ENCODE data around the gene CCDC188. TPM values are rescaled to one million over a fixed set of nuclear protein-coding genes. Genes with fewer than 3 reads are reported as not detected.
"Not testable (repeated sequence)": the region's sequence is repeated elsewhere in the genome, so short reads cannot be mapped to it uniquely, and the experiment has no call there.

The CCDC188 gene
- total and polyA plus RNA-seq, 2 donors (not counting 1 experiment from before 2014, with no cell fraction given), result not detected

DNA sequence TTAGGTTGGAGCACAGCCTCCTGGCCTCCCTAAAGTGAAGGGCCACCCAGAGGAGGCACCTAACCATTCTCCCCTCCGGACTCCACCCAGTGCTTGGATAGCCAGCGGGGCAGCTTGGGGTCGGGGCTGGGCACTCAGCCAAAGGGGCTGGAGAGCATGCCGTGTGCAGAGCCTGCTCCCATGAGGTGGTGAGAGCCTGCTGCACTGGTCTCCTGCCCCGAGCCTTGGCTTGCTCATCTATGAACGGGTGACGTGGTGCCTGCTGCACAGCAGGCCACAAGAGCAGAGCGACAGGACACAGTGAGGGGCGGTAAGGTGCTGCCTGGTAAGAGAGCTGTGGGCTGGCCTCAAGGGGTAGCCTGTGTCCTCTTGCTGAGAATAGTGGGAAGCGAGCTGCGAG is 14.0 kb upstream of the CCDC188 start:
- intact Hi-C loops (cut with micrococcal nuclease), result loop anchor here (5.0 kb wide), 1 partner anchor 62 kb away; no protein-coding TSS in a partner anchor

DNA sequence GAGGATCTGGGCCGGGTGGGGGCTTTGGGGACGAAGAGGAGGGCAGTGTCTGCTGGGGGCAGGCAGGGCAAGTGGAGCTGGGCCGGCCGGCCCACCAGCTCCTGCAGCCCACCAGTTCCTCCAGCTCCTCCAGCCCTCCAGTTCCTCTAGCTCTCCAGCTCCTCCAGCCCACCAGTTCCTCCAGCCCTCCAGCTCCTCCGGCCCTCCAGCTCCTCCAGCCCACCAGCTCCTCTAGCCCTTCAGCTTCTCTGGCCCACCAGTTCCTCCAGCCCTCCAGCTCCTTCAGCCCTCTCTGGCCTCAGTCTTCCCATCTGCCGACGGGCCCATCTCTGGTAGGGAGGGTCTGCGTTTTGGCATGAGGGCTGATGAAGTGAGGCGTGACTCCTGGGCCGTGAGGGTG is 9.2 kb upstream of the CCDC188 start:
- DNase-seq (no peak), ATAC-seq (ENCODE audit: low read depth) (no peak)
- H3K4me3 ChIP-seq (ENCODE audit: control extremely low read depth in 1 of 5, extremely low read depth in 1 of 5, insufficient read depth in 1 of 5, low read depth in 2 of 5, low read length in 4 of 5), result no peak overlapping the region
- no peaks in the 10 kb centered on the region for H3K36me3 ChIP-seq (replicated peaks in 1 of 2; ENCODE audit: control extremely low read depth in 1 of 2, control insufficient read depth in 1 of 2, extremely low read depth in 1 of 2, insufficient read depth in 2 of 2, low read length in 1 of 2)
- no peak overlapping the region for H3K9ac ChIP-seq (ENCODE audit: low read length)
- Mint-ChIP-seq H3K4me3 (no peak overlapping the region), H3K9me3 (ENCODE audit: insufficient read depth) (no peaks in the 10 kb centered on the region), H3K4me1 (peaks cover 2% of the 10 kb centered on the region), H3K27me3 (peaks cover 10% of the 10 kb centered on the region), H3K27ac (no peak overlapping the region)
- no peaks in the 10 kb centered on the region for H4K20me1 ChIP-seq (ENCODE audit: control insufficient read depth, insufficient read depth, low read length, poor library complexity, severe bottlenecking)
- intact Hi-C loops (cut with micrococcal nuclease), result no loop called here
- ChIA-PET CTCF (interaction anchor here (1.8 kb wide), 1 partner anchor 125 kb away, joined by 8 read pairs; no protein-coding TSS in a partner anchor), POLR2A (no interaction called here)
- no peaks in the 10 kb centered on the region for H3K79me2 ChIP-seq (ENCODE audit: control insufficient read depth, insufficient read depth, low read length)
- 74% methylated on average over 3 of the region's 10 CpGs for WGBS (ENCODE audit: insufficient coverage)
- H3K27ac ChIP-seq (ENCODE audit: low read length in 2 of 2), result no peak overlapping the region
- no peak overlapping the region for H3K4me2 ChIP-seq (replicated peaks; ENCODE audit: low read depth, low read length, poor library complexity, severe bottlenecking)
- H3K9me3 ChIP-seq (ENCODE audit: control extremely low read depth in 1 of 3, control insufficient read depth in 2 of 3, insufficient read depth in 1 of 3, low read length in 2 of 3), result peaks cover 0 to 13% (median 0%) of the 10 kb centered on the region in 3 donors
- H2AFZ ChIP-seq (ENCODE audit: insufficient read depth, low read depth, low read length, poor library complexity, severe bottlenecking), result no peak overlapping the region
- no peak for TF ChIP-seq EZH2 (IDR thresholded peaks at IDR 0.05; ENCODE audit: borderline replicate concordance, insufficient read depth, low read depth, low read length, poor library complexity, severe bottlenecking)
- TF ChIP-seq, protein P1, sequence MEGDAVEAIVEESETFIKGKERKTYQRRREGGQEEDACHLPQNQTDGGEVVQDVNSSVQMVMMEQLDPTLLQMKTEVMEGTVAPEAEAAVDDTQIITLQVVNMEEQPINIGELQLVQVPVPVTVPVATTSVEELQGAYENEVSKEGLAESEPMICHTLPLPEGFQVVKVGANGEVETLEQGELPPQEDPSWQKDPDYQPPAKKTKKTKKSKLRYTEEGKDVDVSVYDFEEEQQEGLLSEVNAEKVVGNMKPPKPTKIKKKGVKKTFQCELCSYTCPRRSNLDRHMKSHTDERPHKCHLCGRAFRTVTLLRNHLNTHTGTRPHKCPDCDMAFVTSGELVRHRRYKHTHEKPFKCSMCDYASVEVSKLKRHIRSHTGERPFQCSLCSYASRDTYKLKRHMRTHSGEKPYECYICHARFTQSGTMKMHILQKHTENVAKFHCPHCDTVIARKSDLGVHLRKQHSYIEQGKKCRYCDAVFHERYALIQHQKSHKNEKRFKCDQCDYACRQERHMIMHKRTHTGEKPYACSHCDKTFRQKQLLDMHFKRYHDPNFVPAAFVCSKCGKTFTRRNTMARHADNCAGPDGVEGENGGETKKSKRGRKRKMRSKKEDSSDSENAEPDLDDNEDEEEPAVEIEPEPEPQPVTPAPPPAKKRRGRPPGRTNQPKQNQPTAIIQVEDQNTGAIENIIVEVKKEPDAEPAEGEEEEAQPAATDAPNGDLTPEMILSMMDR (IDR thresholded peaks at IDR 0.05), result no peak
- peaks cover 0 to 3% of the 10 kb centered on the region in 2 donors for H3K4me1 ChIP-seq (ENCODE audit: control insufficient read depth in 2 of 2, insufficient read depth in 2 of 2, low read length in 2 of 2)
- H3K27me3 ChIP-seq (replicated peaks in 1 of 4; ENCODE audit: control extremely low read depth in 1 of 4, control insufficient read depth in 3 of 4, insufficient read depth in 4 of 4, low read length in 3 of 4), result peaks cover 0 to 37% (median 10%) of the 10 kb centered on the region in 4 experiments

More for the DNA sequence above, 14.0 kb upstream of the CCDC188 start:
- ChIA-PET POLR2A (no interaction called here), CTCF (no interaction called here)
- H3K27me3 ChIP-seq (replicated peaks in 1 of 4; ENCODE audit: control extremely low read depth in 1 of 4, control insufficient read depth in 3 of 4, insufficient read depth in 4 of 4, low read length in 3 of 4), result no peaks in the 10 kb centered on the region
- no peaks in the 10 kb centered on the region for H3K4me1 ChIP-seq (ENCODE audit: control insufficient read depth in 2 of 2, insufficient read depth in 2 of 2, low read length in 2 of 2)
- no peak overlapping the region for H2AFZ ChIP-seq (ENCODE audit: insufficient read depth, low read depth, low read length, poor library complexity, severe bottlenecking)
- H3K4me3 Mint-ChIP-seq, result no peak overlapping the region
- DNase-seq (no peak), ATAC-seq (ENCODE audit: low read depth) (no peak)
- peaks cover 0 to 6% (median 0%) of the 10 kb centered on the region in 3 donors for H3K9me3 ChIP-seq (ENCODE audit: control extremely low read depth in 1 of 3, control insufficient read depth in 2 of 3, insufficient read depth in 1 of 3, low read length in 2 of 3)
- H3K4me2 ChIP-seq (replicated peaks; ENCODE audit: low read depth, low read length, poor library complexity, severe bottlenecking), result no peak overlapping the region
- H3K4me3 ChIP-seq (ENCODE audit: control extremely low read depth in 1 of 5, extremely low read depth in 1 of 5, insufficient read depth in 1 of 5, low read depth in 2 of 5, low read length in 4 of 5), result no peak overlapping the region
- H3K79me2 ChIP-seq (ENCODE audit: control insufficient read depth, insufficient read depth, low read length), result no peaks in the 10 kb centered on the region
- no peaks in the 10 kb centered on the region for H4K20me1 ChIP-seq (ENCODE audit: control insufficient read depth, insufficient read depth, low read length, poor library complexity, severe bottlenecking)
- H3K9ac ChIP-seq (ENCODE audit: low read length), result no peak overlapping the region
- no peaks in the 10 kb centered on the region for H3K27me3 Mint-ChIP-seq
- no peaks in the 10 kb centered on the region for H3K4me1 Mint-ChIP-seq
- 92% methylated on average over 11 of the region's 11 CpGs for WGBS (ENCODE audit: insufficient coverage)
- H3K27ac Mint-ChIP-seq, result no peak overlapping the region
- H3K9me3 Mint-ChIP-seq (ENCODE audit: insufficient read depth), result no peaks in the 10 kb centered on the region
- no peak for TF ChIP-seq EZH2 (IDR thresholded peaks at IDR 0.05; ENCODE audit: borderline replicate concordance, insufficient read depth, low read depth, low read length, poor library complexity, severe bottlenecking)
- TF ChIP-seq, protein P1 (IDR thresholded peaks at IDR 0.05), result no peak
- no peaks in the 10 kb centered on the region for H3K36me3 ChIP-seq (replicated peaks in 1 of 2; ENCODE audit: control extremely low read depth in 1 of 2, control insufficient read depth in 1 of 2, extremely low read depth in 1 of 2, insufficient read depth in 2 of 2, low read length in 1 of 2)
- H3K27ac ChIP-seq (ENCODE audit: low read length in 2 of 2), result no peak overlapping the region

GRCh38 chr22:20159531-20159930 is 8.7 kb upstream of the CCDC188 start:
- H3K27me3 Mint-ChIP-seq, result peaks cover 10% of the 10 kb centered on the region
- CTCF ChIA-PET, result interaction anchor here (1.8 kb wide), 1 partner anchor 125 kb away, joined by 8 read pairs; no protein-coding TSS in a partner anchor
- H3K4me3 ChIP-seq (ENCODE audit: control extremely low read depth in 1 of 5, extremely low read depth in 1 of 5, insufficient read depth in 1 of 5, low read depth in 2 of 5, low read length in 4 of 5); intact Hi-C loops (cut with micrococcal nuclease); POLR2A ChIA-PET; H3K4me3 Mint-ChIP-seq; H3K4me1 Mint-ChIP-seq; H3K79me2 ChIP-seq (ENCODE audit: control insufficient read depth, insufficient read depth, low read length); H3K36me3 ChIP-seq (replicated peaks in 1 of 2; ENCODE audit: control extremely low read depth in 1 of 2, control insufficient read depth in 1 of 2, extremely low read depth in 1 of 2, insufficient read depth in 2 of 2, low read length in 1 of 2); H3K27ac ChIP-seq (ENCODE audit: low read length in 2 of 2); H3K9ac ChIP-seq (ENCODE audit: low read length); ATAC-seq (ENCODE audit: low read depth); H2AFZ ChIP-seq (ENCODE audit: insufficient read depth, low read depth, low read length, poor library complexity, severe bottlenecking); H3K4me1 ChIP-seq (ENCODE audit: control insufficient read depth in 2 of 2, insufficient read depth in 2 of 2, low read length in 2 of 2); DNase-seq; H4K20me1 ChIP-seq (ENCODE audit: control insufficient read depth, insufficient read depth, low read length, poor library complexity, severe bottlenecking); H3K4me2 ChIP-seq (replicated peaks; ENCODE audit: low read depth, low read length, poor library complexity, severe bottlenecking); H3K27ac Mint-ChIP-seq; H3K9me3 Mint-ChIP-seq (ENCODE audit: insufficient read depth): not testable (repeated sequence)
- H3K27me3 ChIP-seq (replicated peaks in 1 of 4; ENCODE audit: control extremely low read depth in 1 of 4, control insufficient read depth in 3 of 4, insufficient read depth in 4 of 4, low read length in 3 of 4), result peaks cover 0 to 40% (median 10%) of the 10 kb centered on the region in 4 experiments
- 88% methylated on average over 1 of the region's 14 CpGs for WGBS (ENCODE audit: insufficient coverage)
- H3K9me3 ChIP-seq (ENCODE audit: control extremely low read depth in 1 of 3, control insufficient read depth in 2 of 3, insufficient read depth in 1 of 3, low read length in 2 of 3), result peaks cover 0 to 13% (median 0%) of the 10 kb centered on the region in 3 donors
